AG09309 (cell line): ENCODE measurements around the gene RASSF8.
A peak's percentile ranks its signal among the peaks of the same experiment; 100 is the strongest.

Experiments used
- DNase-seq: peaks from one replicate; pipeline ENCODE4 v3.0.0-alpha.2; 2010; ENCODE audit warnings: low read depth
- H3K4me3 ChIP-seq: 2 replicates; pipeline ENCODE4 v1.5.1; 2011; ENCODE audit warnings: mild to moderate bottlenecking, low read depth, low read length, moderate library complexity; ENCODE audit not compliant: control insufficient read depth
- CTCF ChIP-seq: IDR thresholded peaks from 2 replicates; pipeline ENCODE4 v1.5.1; 2011; ENCODE audit warnings: mild to moderate bottlenecking, low read depth, low read length, inconsistent platforms; ENCODE audit not compliant: insufficient read depth, control insufficient read depth; ENCODE audit errors: missing control alignments

Gene RASSF8

DNA sequence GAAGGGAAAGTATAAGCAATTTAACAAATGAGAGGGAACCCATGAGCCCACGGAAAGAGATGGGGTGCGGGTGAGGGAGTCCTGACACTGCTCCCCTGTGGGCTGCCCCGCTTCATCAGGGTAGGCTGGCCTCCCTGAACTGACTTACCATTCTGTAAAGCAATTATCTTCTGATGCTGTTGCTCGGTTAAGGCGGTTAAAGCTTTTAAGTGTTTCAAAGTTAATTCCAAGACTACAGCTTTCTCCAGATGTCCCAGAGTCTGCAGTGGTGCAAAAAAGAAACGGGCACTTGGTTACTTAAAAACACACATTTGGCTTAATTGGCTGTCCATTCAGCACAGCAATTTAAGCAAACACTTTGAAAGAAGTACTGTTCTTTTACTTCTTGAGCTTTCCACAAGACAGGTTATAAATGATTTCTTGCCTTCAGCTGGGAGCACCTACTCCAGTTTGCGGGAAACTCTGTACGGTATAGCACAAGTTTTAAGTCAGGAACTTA lies 165.0 kb downstream of the RASSF8 start:
- no peak for DNase-seq
- H3K4me3 ChIP-seq: peak overlapping the region; percentile 77
- no peak for TF ChIP-seq CTCF

- no peak for DNase-seq
- peak within 1 kb of the TSS; percentile 77 for H3K4me3 ChIP-seq
- TF ChIP-seq CTCF: no peak
Observed at GRCh38 chr12:26124446-26125399, 166.2 kb downstream of the RASSF8 start, which contains the start of gene BHLHE41. BHLHE41 (minus strand) TSS chr12:26125037; CDS start chr12:26124779, 258 bp downstream.

GRCh38 chr12:26125400-26126339 lies 167.2 kb downstream of the RASSF8 start:
- peak overlapping the region; percentile 77 for H3K4me3 ChIP-seq
- no peak for DNase-seq
- no peak for TF ChIP-seq CTCF

- DNase-seq: no peak
Observed at GRCh38 chr12:26126340-26127284, 168.1 kb downstream of the RASSF8 start.

GRCh38 chr12:26127404-26127803 lies 168.9 kb downstream of the RASSF8 start:
- H3K4me3 ChIP-seq: no peak overlapping the region
- TF ChIP-seq CTCF: no peak
- DNase-seq: no peak

More at GRCh38 chr12:26126340-26127284, 168.1 kb downstream of the RASSF8 start:
- peak overlapping the region; percentile 77 for H3K4me3 ChIP-seq
- TF ChIP-seq CTCF: no peak
